A673 (cell line): ENCODE measurements around the gene ZSCAN21. TPM values are rescaled to one million over a fixed set of nuclear protein-coding genes. Genes with fewer than 3 reads are reported as not detected.

Source experiments
- BruUV-seq: library from RNA; stranded (reverse); fragments of 400-500 nt; replicated peaks from 2 replicates; lab custom pipeline; 2021; lab: Mats Ljungman, UMichigan
- CTCF ChIA-PET: fragments of 300-600 bp; sonication (Branson Sonifier 250); formaldehyde crosslinking; loops from one replicate; lab custom pipeline; 2022; ENCODE audit warnings: antibody characterized with exemption; lab: Charles Lee
- POLR2A ChIA-PET: fragments of 300-600 bp; sonication (Branson Sonifier 250); formaldehyde crosslinking; loops from one replicate; lab custom pipeline; 2022; ENCODE audit warnings: antibody characterized with exemption; ENCODE audit not compliant: low non-redundant PET; lab: Charles Lee
- DNase-seq: peaks from one replicate; pipeline ENCODE4 v3.0.0-alpha.2; 2015; ENCODE audit warnings: low spot score
- H3K27ac ChIP-seq: fragments of 200-600 bp; sonication (generic); 2 replicates; pipeline ENCODE4 v1.5.1; 2016; ENCODE audit warnings: mixed run types, low read depth, mild to moderate bottlenecking, mixed read lengths, antibody characterized with exemption, low read length; ENCODE audit not compliant: poor library complexity, severe bottlenecking
- H3K27me3 ChIP-seq: fragments of 200-600 bp; sonication (generic); replicated peaks from 2 replicates; pipeline ENCODE4 v1.6.1; 2017; ENCODE audit warnings: mixed run types, low read depth, mild to moderate bottlenecking, mixed read lengths, antibody characterized with exemption, low read length; ENCODE audit not compliant: insufficient read depth, poor library complexity
- H3K36me3 ChIP-seq: fragments of 200-600 bp; sonication (generic); 2 replicates; pipeline ENCODE4 v1.6.1; 2016; ENCODE audit warnings: mixed run types, mild to moderate bottlenecking, mixed read lengths, antibody characterized with exemption, low read length; ENCODE audit not compliant: insufficient read depth, poor library complexity, severe bottlenecking
- H3K4me1 ChIP-seq: fragments of 200-600 bp; sonication (generic); 2 replicates; pipeline ENCODE4 v1.6.1; 2017; ENCODE audit warnings: mixed run types, mild to moderate bottlenecking, mixed read lengths, antibody characterized with exemption, low read length; ENCODE audit not compliant: insufficient read depth, poor library complexity, severe bottlenecking
- H3K4me3 ChIP-seq: fragments of 200-600 bp; sonication (generic); 2 replicates; pipeline ENCODE4 v1.5.1; 2016; ENCODE audit warnings: low read depth, mixed run types, mild to moderate bottlenecking, mixed read lengths, low read length; ENCODE audit not compliant: poor library complexity, severe bottlenecking
- H3K9me3 ChIP-seq: fragments of 200-600 bp; sonication (generic); 2 replicates; pipeline ENCODE4 v1.6.1; 2016; ENCODE audit warnings: mixed run types, low read depth, mild to moderate bottlenecking, mixed read lengths, antibody characterized with exemption, low read length; ENCODE audit not compliant: poor library complexity, severe bottlenecking
- CTCF ChIP-seq: fragments of 300-800, 200-600 bp; sonication (generic); conservative IDR thresholded peaks from 2 replicates; pipeline ENCODE4 v1.5.1; 2017; ENCODE audit warnings: low read depth, mild to moderate bottlenecking, antibody characterized with exemption, low read length, moderate library complexity, mixed read lengths
- EZH2 ChIP-seq: fragments of 200-600 bp; sonication (generic); IDR thresholded peaks from 2 replicates; pipeline ENCODE4 v1.6.1; 2017; ENCODE audit warnings: borderline replicate concordance, low read depth, mild to moderate bottlenecking, mixed read lengths, antibody characterized with exemption, low read length; ENCODE audit not compliant: poor library complexity, severe bottlenecking
- intact Hi-C: fragments of 100-400 bp; cut with micrococcal nuclease; formaldehyde crosslinking; loops from one replicate; pipeline ENCODE4 v1.10.0; 2022; ENCODE audit not compliant: unreplicated experiment
- total RNA-seq: library from RNA; stranded (reverse); gene quantifications from 2 replicates; pipeline ENCODE4 v1.2.3, GENCODE V29; 2021

ZSCAN21 gene
- total RNA-seq, 1 experiment from 2014 or later, result 17.2 TPM

GRCh38 chr7:100102950-100103840 is 53.6 kb downstream of the ZSCAN21 start:
- H3K27ac ChIP-seq, result peak overlapping the region; percentile 99
- no peak for DNase-seq
- CTCF ChIA-PET, result interaction anchor here (0.6 kb wide), 1 partner anchor 725 kb away, joined by 3 read pairs; no protein-coding TSS in a partner anchor
- intact Hi-C loops, result no loop called here
- BruUV-seq, result no TSS peak
- POLR2A ChIA-PET, result no interaction called here
- TF ChIP-seq CTCF (no peak), EZH2 (no peak)
- H3K4me1 ChIP-seq, result peaks cover 21% of the 10 kb centered on the region
- no peak overlapping the region for H3K4me3 ChIP-seq
- peaks cover 50% of the 10 kb centered on the region for H3K36me3 ChIP-seq
- H3K27me3 ChIP-seq, result no peaks in the 10 kb centered on the region
- H3K9me3 ChIP-seq, result no peaks in the 10 kb centered on the region

GRCh38 chr7:100105534-100105933 is 56.0 kb downstream of the ZSCAN21 start:
- Histone ChIP-seq H3K27ac (no peak overlapping the region), H3K27me3 (no peaks in the 10 kb centered on the region), H3K9me3 (no peaks in the 10 kb centered on the region), H3K36me3 (peaks cover 49% of the 10 kb centered on the region), H3K4me1 (peaks cover 8% of the 10 kb centered on the region), H3K4me3 (no peak overlapping the region)
- intact Hi-C loops, result no loop called here
- CTCF ChIA-PET, result no interaction called here
- TF ChIP-seq EZH2, result no peak
- POLR2A ChIA-PET, result no interaction called here
- BruUV-seq, result no TSS peak
- no peak for DNase-seq

- no peak for DNase-seq
- TF ChIP-seq EZH2 (no peak), CTCF (no peak)
- intact Hi-C loops, result no loop called here
- no peak overlapping the region for H3K4me3 ChIP-seq
- peaks cover 8% of the 10 kb centered on the region for H3K4me1 ChIP-seq
- CTCF ChIA-PET, result no interaction called here
- H3K9me3 ChIP-seq, result no peaks in the 10 kb centered on the region
- H3K27me3 ChIP-seq, result no peaks in the 10 kb centered on the region
- H3K36me3 ChIP-seq, result peaks cover 60% of the 10 kb centered on the region
- no peak overlapping the region for H3K27ac ChIP-seq
- BruUV-seq, result no TSS peak
- POLR2A ChIA-PET, result no interaction called here
Measured at GRCh38 chr7:100106633-100107032, 57.1 kb downstream of the ZSCAN21 start.
